Astrocyte of the spinal cord (primary cell): ENCODE results near the gene LINC00237.

ENCODE experiments used
- DNase-seq: peaks from one replicate; pipeline ENCODE4 v3.0.0; 2011; ENCODE audit warnings: low read depth, low spot score
- H3K4me3 ChIP-seq: 2 replicates; pipeline ENCODE4 v1.5.1; 2011; ENCODE audit warnings: low read depth, mild to moderate bottlenecking, low read length, moderate library complexity
- in situ Hi-C: cut with HindIII; loops from 2 replicates; pipeline ENCODE4 v1.10.0; 2017; ENCODE audit warnings: low sequenced_read_pairs
- TF ChIP-seq, protein P1 (sequence below): IDR thresholded peaks from 2 replicates; pipeline ENCODE4 v1.5.1; 2012; ENCODE audit warnings: low read depth, mild to moderate bottlenecking, low read length, inconsistent platforms

The LINC00237 gene

DNA sequence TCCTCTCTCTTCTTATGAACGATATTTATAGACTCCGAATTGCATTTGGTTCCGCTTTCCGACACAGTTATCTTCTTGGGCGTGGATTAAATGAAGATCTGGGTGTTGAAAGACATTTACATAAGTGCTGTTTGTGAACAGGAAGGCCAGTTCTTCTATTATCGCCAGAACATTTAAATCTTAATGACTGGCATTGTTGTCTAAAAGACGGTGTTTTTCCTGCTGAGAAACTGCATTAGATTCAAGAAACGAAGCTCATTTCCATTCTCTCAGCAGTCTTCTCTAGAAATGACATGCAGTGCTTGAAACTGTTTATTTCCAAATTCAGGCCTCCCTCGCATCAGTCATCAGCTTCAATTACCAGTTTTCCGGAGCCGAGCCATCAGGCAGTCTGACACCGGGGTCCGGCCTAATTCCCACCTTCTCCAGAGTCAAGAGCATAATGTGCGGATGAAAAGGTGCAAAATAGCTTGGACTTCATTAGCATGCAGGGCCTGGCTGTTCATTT is 16.0 kb downstream of the LINC00237 start:
- DNase-seq = no peak
- no peak overlapping the region for H3K4me3 ChIP-seq
- in situ Hi-C loops = no loop called here
- TF ChIP-seq, protein P1, sequence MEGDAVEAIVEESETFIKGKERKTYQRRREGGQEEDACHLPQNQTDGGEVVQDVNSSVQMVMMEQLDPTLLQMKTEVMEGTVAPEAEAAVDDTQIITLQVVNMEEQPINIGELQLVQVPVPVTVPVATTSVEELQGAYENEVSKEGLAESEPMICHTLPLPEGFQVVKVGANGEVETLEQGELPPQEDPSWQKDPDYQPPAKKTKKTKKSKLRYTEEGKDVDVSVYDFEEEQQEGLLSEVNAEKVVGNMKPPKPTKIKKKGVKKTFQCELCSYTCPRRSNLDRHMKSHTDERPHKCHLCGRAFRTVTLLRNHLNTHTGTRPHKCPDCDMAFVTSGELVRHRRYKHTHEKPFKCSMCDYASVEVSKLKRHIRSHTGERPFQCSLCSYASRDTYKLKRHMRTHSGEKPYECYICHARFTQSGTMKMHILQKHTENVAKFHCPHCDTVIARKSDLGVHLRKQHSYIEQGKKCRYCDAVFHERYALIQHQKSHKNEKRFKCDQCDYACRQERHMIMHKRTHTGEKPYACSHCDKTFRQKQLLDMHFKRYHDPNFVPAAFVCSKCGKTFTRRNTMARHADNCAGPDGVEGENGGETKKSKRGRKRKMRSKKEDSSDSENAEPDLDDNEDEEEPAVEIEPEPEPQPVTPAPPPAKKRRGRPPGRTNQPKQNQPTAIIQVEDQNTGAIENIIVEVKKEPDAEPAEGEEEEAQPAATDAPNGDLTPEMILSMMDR = no peak

DNA sequence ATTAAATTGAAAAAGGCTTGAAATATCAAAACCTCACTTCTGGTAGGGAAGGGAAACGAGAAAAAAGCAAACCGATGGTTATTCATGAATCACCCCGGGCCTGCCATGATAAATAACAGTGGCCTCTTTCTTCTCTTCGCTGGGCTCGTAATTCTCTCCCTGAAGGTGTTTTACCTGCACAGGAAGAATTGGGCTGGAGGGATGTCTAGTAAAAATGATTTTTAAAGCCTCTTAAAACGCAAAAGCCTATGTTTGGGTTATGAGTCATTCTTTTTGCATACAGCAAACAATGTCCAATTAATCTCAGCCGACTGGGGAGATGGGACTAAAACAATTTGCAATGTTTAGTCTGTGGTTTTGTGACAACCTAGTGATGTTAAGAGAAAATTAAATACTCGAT is 16.8 kb downstream of the LINC00237 start:
- TF ChIP-seq, protein P1 = no peak

DNA sequence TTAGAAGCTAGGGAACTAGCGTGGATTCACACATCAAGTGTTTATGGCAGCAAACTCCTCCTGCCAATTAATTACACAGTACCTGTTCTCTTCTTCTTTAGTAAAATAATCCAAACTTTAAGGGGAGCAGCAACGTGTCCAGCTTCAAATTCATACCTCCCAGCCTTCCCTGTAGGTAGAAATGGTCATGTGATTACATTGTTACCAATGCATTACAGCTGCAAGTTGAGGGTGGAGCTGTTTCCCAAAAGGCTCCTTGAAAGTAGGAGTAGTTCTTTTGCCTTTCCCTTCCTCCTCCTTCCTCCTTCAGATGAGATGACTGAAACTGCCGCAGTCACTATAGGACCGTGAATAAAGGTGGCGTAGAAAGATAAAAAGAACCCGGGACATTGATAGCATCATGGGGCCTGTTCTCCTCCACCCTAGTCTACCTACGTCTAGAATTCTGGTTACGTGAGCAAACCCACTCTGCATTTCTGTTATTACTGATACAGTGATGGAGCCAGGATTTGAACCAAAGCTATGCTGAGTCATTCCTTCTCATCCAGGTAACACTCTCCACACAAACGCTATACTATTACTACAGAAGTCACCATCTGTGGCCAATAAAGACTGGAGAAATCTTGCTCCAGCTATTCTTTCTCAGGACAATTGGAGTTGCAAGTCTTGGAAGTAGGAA is 18.2 kb downstream of the LINC00237 start:
- H3K4me3 ChIP-seq = no peak overlapping the region
- TF ChIP-seq, protein P1 = no peak
- DNase-seq = no peak
- in situ Hi-C loops = no loop called here

More for the DNA sequence above, 16.8 kb downstream of the LINC00237 start:
- no peak for DNase-seq
- H3K4me3 ChIP-seq = no peak overlapping the region
- in situ Hi-C loops = no loop called here

DNA sequence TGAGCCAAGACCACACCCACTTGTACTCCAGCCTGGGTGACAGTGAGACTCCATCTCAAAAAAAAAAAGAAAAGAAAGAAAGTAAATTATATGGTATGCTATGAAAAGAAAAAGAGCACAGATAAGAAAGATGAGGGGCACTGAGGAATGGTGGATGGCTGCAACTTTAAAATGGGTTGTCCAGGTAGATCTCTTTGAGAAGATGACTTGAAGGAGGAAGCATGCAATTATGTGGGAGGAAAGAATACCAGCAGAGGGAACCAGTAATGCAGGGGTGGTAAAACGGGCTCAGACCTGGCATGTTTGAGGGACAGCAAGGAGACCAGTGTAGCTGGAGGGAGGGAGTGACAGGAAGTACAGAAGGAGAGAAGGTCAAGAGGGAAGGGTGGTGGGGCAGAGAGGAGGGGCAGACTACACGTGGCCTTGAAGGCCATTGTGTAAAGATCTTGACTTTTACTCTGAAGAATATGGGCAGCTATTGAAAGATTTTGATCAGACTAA is 22.3 kb downstream of the LINC00237 start:
- no peak for DNase-seq
- no peak overlapping the region for H3K4me3 ChIP-seq
- in situ Hi-C loops = no loop called here
- TF ChIP-seq, protein P1 = no peak

GRCh38 chr20:21082584-21082983 is 23.6 kb downstream of the LINC00237 start:
- in situ Hi-C loops = no loop called here
- no peak for DNase-seq
- no peak overlapping the region for H3K4me3 ChIP-seq
- TF ChIP-seq, protein P1 = no peak

DNA sequence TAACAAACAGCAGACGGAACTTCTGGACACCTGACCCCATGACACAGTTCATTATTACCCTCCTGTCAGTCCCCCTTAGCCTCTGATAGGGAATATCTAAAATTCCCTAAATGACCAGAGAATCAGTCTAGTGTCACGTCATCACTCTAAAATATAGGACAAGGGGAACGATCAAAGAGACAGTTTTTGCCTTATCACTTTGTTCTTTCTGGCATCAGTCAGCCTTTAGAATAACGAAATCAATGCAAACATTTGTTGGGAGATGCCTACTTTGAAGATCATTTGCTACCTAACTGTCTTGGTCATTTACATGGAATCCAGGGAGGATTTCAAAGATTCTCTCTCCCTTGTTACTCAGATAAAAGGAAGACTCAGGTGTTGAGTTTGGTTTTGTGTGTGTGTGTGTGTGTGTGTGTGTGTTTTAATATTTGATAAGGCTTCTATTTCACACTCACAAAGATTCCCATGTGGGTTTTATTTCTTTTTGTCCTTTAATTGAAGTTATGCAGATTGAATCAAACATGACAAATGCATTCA is 28.3 kb downstream of the LINC00237 start:
- no peak overlapping the region for H3K4me3 ChIP-seq
- in situ Hi-C loops = no loop called here
- TF ChIP-seq, protein P1 = no peak
- DNase-seq = no peak
